HEK293 (cell line): ENCODE data around the gene TNIK.

Source experiments
- CTCF ChIA-PET: fragments of 350-600 bp; formaldehyde crosslinking; extraction: SDS; loops from one replicate; lab custom pipeline; 2021; ENCODE audit warnings: antibody characterized with exemption; lab: Yijun Ruan, JAX
- POLR2A ChIA-PET: fragments of 300-600 bp; formaldehyde crosslinking; extraction: SDS; loops from one replicate; lab custom pipeline; 2020; ENCODE audit warnings: antibody characterized with exemption, inconsistent platforms; lab: Yijun Ruan, JAX
- H3K27ac ChIP-seq: fragments of 200-500 bp; sonication (Bioruptor generic); 2 replicates; pipeline ENCODE4 v1.5.1; 2014; ENCODE audit warnings: low read depth, low read length, control low read depth, inconsistent platforms; ENCODE audit errors: extremely low read depth
- H3K36me3 ChIP-seq, 2 experiments: fragments of 200-500 bp in 1 of 2; sonication (Bioruptor generic) in 1 of 2; 1 replicate in 1 of 2; 2 replicates in 1 of 2; pipeline ENCODE4 v1.5.1; 2014 to 2017; ENCODE audit warnings: inconsistent platforms in 2 of 2, low read length in 2 of 2; ENCODE audit not compliant: control insufficient read depth in 2 of 2, insufficient read depth in 1 of 2
- H3K4me1 ChIP-seq: fragments of 200-500 bp; sonication (Bioruptor generic); 2 replicates; pipeline ENCODE4 v1.5.1; 2014; ENCODE audit warnings: mild to moderate bottlenecking, low read length, inconsistent platforms; ENCODE audit not compliant: control insufficient read depth, insufficient read depth
- H3K4me3 ChIP-seq: 2 replicates; pipeline ENCODE4 v1.5.1; 2011; ENCODE audit warnings: low read depth, mild to moderate bottlenecking, control low read depth, low read length, moderate library complexity
- H3K9me3 ChIP-seq: fragments of 200-500 bp; sonication (Bioruptor generic); 2 replicates; pipeline ENCODE4 v1.5.1; 2014; ENCODE audit warnings: low read depth, low read length, inconsistent platforms; ENCODE audit not compliant: control insufficient read depth, insufficient read depth
- FEZF1 ChIP-seq: fragments of 450-650 bp; formaldehyde crosslinking; IDR thresholded peaks from 2 replicates; pipeline ENCODE4 v1.5.1; 2016; ENCODE audit warnings: missing biosample characterization, missing genetic modification characterization
- HOXC10 ChIP-seq: sonication (generic); formaldehyde crosslinking; IDR thresholded peaks from 2 replicates; pipeline ENCODE4 v1.8.1; 2023; ENCODE audit warnings: mild to moderate bottlenecking, missing genetic modification reagents
- IKZF3 ChIP-seq: fragments of 450-650 bp; IDR thresholded peaks from 2 replicates; pipeline ENCODE4 v1.5.0; 2018; ENCODE audit warnings: missing biosample characterization, mild to moderate bottlenecking, missing genetic modification characterization, moderate library complexity
- PRDM10 ChIP-seq: fragments of 450-650 bp; formaldehyde crosslinking; IDR thresholded peaks from 2 replicates; pipeline ENCODE4 v1.5.1; 2016; ENCODE audit warnings: missing biosample characterization, missing genetic modification characterization
- RBAK ChIP-seq: fragments of 450-650 bp; formaldehyde crosslinking; IDR thresholded peaks from 2 replicates; pipeline ENCODE4 v1.5.1; 2016; ENCODE audit warnings: missing biosample characterization, missing genetic modification characterization
- SP7 ChIP-seq: fragments of 450-650 bp; formaldehyde crosslinking; IDR thresholded peaks from 2 replicates; pipeline ENCODE4 v1.5.1; 2016; ENCODE audit warnings: missing biosample characterization, missing genetic modification characterization
- ZNF19 ChIP-seq: fragments of 450-650 bp; formaldehyde crosslinking; IDR thresholded peaks from 2 replicates; pipeline ENCODE4; 2016; ENCODE audit warnings: missing biosample characterization, missing genetic modification characterization, low read depth
- ZNF202 ChIP-seq: fragments of 450-650 bp; formaldehyde crosslinking; IDR thresholded peaks from 2 replicates; pipeline ENCODE4 v1.5.1; 2016; ENCODE audit warnings: missing biosample characterization, missing genetic modification characterization, borderline replicate concordance
- ZNF221 ChIP-seq: fragments of 450-650 bp; formaldehyde crosslinking; IDR thresholded peaks from 2 replicates; pipeline ENCODE4 v1.5.1; 2017; ENCODE audit warnings: missing biosample characterization, missing genetic modification characterization, borderline replicate concordance
- ZNF26 ChIP-seq: fragments of 450-650 bp; formaldehyde crosslinking; IDR thresholded peaks from 2 replicates; pipeline ENCODE4 v1.5.1; 2016; ENCODE audit warnings: missing biosample characterization, missing genetic modification characterization
- ZNF350 ChIP-seq: fragments of 450-650 bp; formaldehyde crosslinking; IDR thresholded peaks from 2 replicates; pipeline ENCODE4 v1.5.0; 2017; ENCODE audit warnings: missing biosample characterization, mild to moderate bottlenecking, missing genetic modification characterization
- ZNF433 ChIP-seq: fragments of 450-650 bp; formaldehyde crosslinking; IDR thresholded peaks from 2 replicates; pipeline ENCODE4 v1.5.1; 2016; ENCODE audit warnings: missing biosample characterization, missing genetic modification characterization, low read depth
- ZNF449 ChIP-seq: fragments of 450-650 bp; formaldehyde crosslinking; IDR thresholded peaks from 2 replicates; pipeline ENCODE4 v1.5.1; 2017; ENCODE audit warnings: missing biosample characterization, mild to moderate bottlenecking, missing genetic modification characterization, moderate library complexity
- ZNF560 ChIP-seq: fragments of 450-650 bp; formaldehyde crosslinking; IDR thresholded peaks from 2 replicates; pipeline ENCODE4 v1.5.1; 2017; ENCODE audit warnings: missing biosample characterization, missing genetic modification characterization, borderline replicate concordance
- ZNF624 ChIP-seq: fragments of 450-650 bp; formaldehyde crosslinking; IDR thresholded peaks from 2 replicates; pipeline ENCODE4 v1.5.1; 2017; ENCODE audit warnings: missing biosample characterization, missing genetic modification characterization
- ZNF645 ChIP-seq: fragments of 450-650 bp; formaldehyde crosslinking; IDR thresholded peaks from 2 replicates; pipeline ENCODE4; 2016; ENCODE audit warnings: missing biosample characterization, missing genetic modification characterization
- ZNF654 ChIP-seq: fragments of 450-650 bp; formaldehyde crosslinking; IDR thresholded peaks from 2 replicates; pipeline ENCODE4 v1.5.1; 2016; ENCODE audit warnings: low read depth, missing biosample characterization, missing genetic modification characterization
- ZNF660 ChIP-seq: fragments of 450-650 bp; IDR thresholded peaks from 2 replicates; pipeline ENCODE4 v1.5.1; 2018; ENCODE audit warnings: missing biosample characterization, mild to moderate bottlenecking, missing genetic modification characterization
- ZNF707 ChIP-seq: fragments of 450-650 bp; formaldehyde crosslinking; IDR thresholded peaks from 2 replicates; pipeline ENCODE4 v1.5.1; 2016; ENCODE audit warnings: missing biosample characterization, missing genetic modification characterization
- ZSCAN23 ChIP-seq: fragments of 450-650 bp; formaldehyde crosslinking; IDR thresholded peaks from 2 replicates; pipeline ENCODE4 v1.5.1; 2016; ENCODE audit warnings: missing biosample characterization, missing genetic modification characterization
- ZSCAN5A ChIP-seq: fragments of 450-650 bp; formaldehyde crosslinking; IDR thresholded peaks from 2 replicates; pipeline ENCODE4 v1.5.1; 2016; ENCODE audit warnings: missing biosample characterization, missing genetic modification characterization

TNIK gene

GRCh38 chr3:171374260-171374659 is 85.9 kb downstream of the TNIK start:
- TF ChIP-seq IKZF3 (tag by site-specific recombination) (peak; percentile 19; the same call in 1 of the 2 replicates), ZSCAN5A (tag by site-specific recombination) (no peak), ZNF660 (tag by site-specific recombination) (no peak), ZNF19 (tag by site-specific recombination) (no peak), ZNF449 (tag by site-specific recombination) (0 out of 2 replicates have a peak, but pooled peaks have one; percentile 26), ZNF26 (no peak), ZNF654 (tag by site-specific recombination) (no peak), ZNF624 (tag by site-specific recombination) (no peak), HOXC10 (CRISPR knock-in tag) (no peak), ZNF202 (tag by site-specific recombination) (no peak), FEZF1 (peak; percentile 84), SP7 (peak; percentile 68), ZNF350 (no peak), ZSCAN23 (tag by site-specific recombination) (no peak)
- Histone ChIP-seq H3K9me3 (no peaks in the 10 kb centered on the region), H3K27ac (no peak overlapping the region), H3K4me1 (no peaks in the 10 kb centered on the region), H3K36me3 (no peaks in the 10 kb centered on the region), H3K4me3 (no peak overlapping the region)
- ChIA-PET CTCF (interaction anchor here (0.7 to 1.0 kb wide), 2 partner anchors 185 to 192 kb away, joined by 3 to 5 read pairs; no protein-coding TSS in a partner anchor), POLR2A (no interaction called here)

GRCh38 chr3:171373711-171374110 is 86.5 kb downstream of the TNIK start:
- Histone ChIP-seq H3K36me3 (no peaks in the 10 kb centered on the region), H3K9me3 (no peaks in the 10 kb centered on the region), H3K4me1 (no peaks in the 10 kb centered on the region), H3K27ac (no peak overlapping the region)
- POLR2A ChIA-PET = no interaction called here
- CTCF ChIA-PET = interaction anchor here (1.0 kb wide), 1 partner anchor 193 kb away, joined by 5 read pairs; no protein-coding TSS in a partner anchor
- TF ChIP-seq ZNF433 (tag by site-specific recombination) (no peak), ZNF560 (tag by site-specific recombination) (no peak), ZNF707 (tag by site-specific recombination) (no peak), ZNF645 (tag by site-specific recombination) (no peak), PRDM10 (tag by site-specific recombination) (no peak), RBAK (tag by site-specific recombination) (no peak), ZNF221 (tag by site-specific recombination) (no peak)
- TF ChIP-seq, all 188 proteins: peak for 0
- H3K4me3 ChIP-seq = no peak overlapping the region
